ENCODE data around the gene PROM1. TPM values are rescaled to one million over a fixed set of nuclear protein-coding genes. Genes with fewer than 3 reads are reported as not detected.

The PROM1 gene
- polyA plus RNA-seq, 3 donors, result not detected

DNA sequence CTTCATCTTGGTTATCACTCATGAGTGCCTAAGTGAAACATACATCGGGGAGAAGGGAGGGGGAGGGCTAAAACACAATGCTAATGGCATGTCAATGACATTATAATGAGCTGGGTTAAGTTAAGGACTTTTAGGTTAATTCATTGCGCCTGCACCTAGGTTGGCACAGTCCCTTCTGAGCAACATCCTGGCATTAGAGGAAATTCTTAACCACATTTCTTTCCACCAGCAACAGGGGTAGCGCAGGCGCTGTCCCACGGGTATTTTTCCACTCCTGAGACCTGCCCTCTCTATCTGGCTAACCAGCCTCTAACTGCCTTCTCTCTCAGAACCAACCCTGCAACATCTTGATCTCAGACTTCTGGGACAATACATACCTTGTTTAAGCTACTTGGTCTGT lies 39.0 kb upstream of the PROM1 start:
- Histone ChIP-seq H3K79me2 (ENCODE audit: insufficient read depth, low read length) (no peaks in the 10 kb centered on the region), H3K4me2 (replicated peaks; ENCODE audit: extremely low read depth, low read length, poor library complexity, severe bottlenecking) (no peak overlapping the region), H3K4me3 (replicated peaks in 1 of 3; ENCODE audit: low read depth in 2 of 3, low read length in 3 of 3) (no peak overlapping the region), H3K27ac (ENCODE audit: low read depth in 1 of 2, low read length in 2 of 2) (no peak overlapping the region), H3K27me3 (ENCODE audit: control insufficient read depth in 2 of 2, insufficient read depth in 2 of 2, low read length in 2 of 2) (no peaks in the 10 kb centered on the region), H3K4me1 (ENCODE audit: control insufficient read depth in 1 of 2, insufficient read depth in 2 of 2, low read length in 2 of 2) (peaks cover 10 to 15% of the 10 kb centered on the region in 2 donors), H4K20me1 (ENCODE audit: insufficient read depth, low read length) (no peaks in the 10 kb centered on the region), H3K9me3 (replicated peaks in 1 of 2; ENCODE audit: control insufficient read depth in 1 of 2, insufficient read depth in 1 of 2, low read length in 2 of 2) (no peaks in the 10 kb centered on the region), H2AFZ (ENCODE audit: insufficient read depth, low read depth, low read length, poor library complexity, severe bottlenecking) (peak overlapping the region; percentile 32), H3K9ac (ENCODE audit: insufficient read depth, low read length, poor library complexity, severe bottlenecking) (no peak overlapping the region), H3K36me3 (replicated peaks in 1 of 2; ENCODE audit: control insufficient read depth in 1 of 2, insufficient read depth in 2 of 2, low read length in 2 of 2) (no peaks in the 10 kb centered on the region)
- Mint-ChIP-seq H3K27ac (no peak overlapping the region), H3K9me3 (peaks cover 0 to 1% (median 0%) of the 10 kb centered on the region in 7 donors), H3K36me3 (no peaks in the 10 kb centered on the region), H3K4me1 (peaks cover 13% of the 10 kb centered on the region), H3K4me3 (no peak overlapping the region), H3K27me3 (ENCODE audit: low read depth in 3 of 3) (peaks cover 0 to 3% (median 2%) of the 10 kb centered on the region in 3 donors)
- WGBS (ENCODE audit: insufficient coverage), result 21% methylated on average over 3 of the region's 5 CpGs
- TF ChIP-seq, protein P1, sequence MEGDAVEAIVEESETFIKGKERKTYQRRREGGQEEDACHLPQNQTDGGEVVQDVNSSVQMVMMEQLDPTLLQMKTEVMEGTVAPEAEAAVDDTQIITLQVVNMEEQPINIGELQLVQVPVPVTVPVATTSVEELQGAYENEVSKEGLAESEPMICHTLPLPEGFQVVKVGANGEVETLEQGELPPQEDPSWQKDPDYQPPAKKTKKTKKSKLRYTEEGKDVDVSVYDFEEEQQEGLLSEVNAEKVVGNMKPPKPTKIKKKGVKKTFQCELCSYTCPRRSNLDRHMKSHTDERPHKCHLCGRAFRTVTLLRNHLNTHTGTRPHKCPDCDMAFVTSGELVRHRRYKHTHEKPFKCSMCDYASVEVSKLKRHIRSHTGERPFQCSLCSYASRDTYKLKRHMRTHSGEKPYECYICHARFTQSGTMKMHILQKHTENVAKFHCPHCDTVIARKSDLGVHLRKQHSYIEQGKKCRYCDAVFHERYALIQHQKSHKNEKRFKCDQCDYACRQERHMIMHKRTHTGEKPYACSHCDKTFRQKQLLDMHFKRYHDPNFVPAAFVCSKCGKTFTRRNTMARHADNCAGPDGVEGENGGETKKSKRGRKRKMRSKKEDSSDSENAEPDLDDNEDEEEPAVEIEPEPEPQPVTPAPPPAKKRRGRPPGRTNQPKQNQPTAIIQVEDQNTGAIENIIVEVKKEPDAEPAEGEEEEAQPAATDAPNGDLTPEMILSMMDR (IDR thresholded peaks at IDR 0.05), result no peak
- intact Hi-C loops (cut with micrococcal nuclease), result no loop called here
- DNase-seq, result no peak

DNA sequence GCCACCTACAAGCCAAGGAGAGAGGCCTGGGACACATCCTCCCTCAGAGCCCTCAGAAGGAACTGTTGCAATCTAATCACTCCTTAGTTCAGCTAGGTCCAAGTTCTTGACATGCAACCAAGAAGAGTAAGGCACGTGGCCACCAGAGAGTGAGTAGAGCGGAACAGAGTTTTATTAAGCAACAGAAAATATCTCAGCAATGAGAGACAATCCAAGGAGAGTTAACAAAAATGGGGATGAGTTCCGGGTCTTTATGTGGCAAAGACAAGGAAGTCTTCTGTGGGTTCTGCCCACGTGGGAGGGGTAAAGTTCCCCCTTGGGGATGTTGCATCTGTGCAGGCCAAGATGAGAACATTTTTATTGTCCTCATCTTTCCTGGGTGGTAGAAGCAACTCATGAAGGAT lies 38.5 kb upstream of the PROM1 start:
- no peak overlapping the region for H3K27ac ChIP-seq (ENCODE audit: low read depth in 1 of 2, low read length in 2 of 2)
- H3K27ac Mint-ChIP-seq, result peak overlapping the region in 1 of 7 donors; percentile 76
- H3K9me3 ChIP-seq (replicated peaks in 1 of 2; ENCODE audit: control insufficient read depth in 1 of 2, insufficient read depth in 1 of 2, low read length in 2 of 2), result no peaks in the 10 kb centered on the region
- peaks cover 0 to 1% (median 0%) of the 10 kb centered on the region in 7 donors for H3K9me3 Mint-ChIP-seq
- no peak overlapping the region for H3K4me3 ChIP-seq (replicated peaks in 1 of 3; ENCODE audit: low read depth in 2 of 3, low read length in 3 of 3)
- H3K4me2 ChIP-seq (replicated peaks; ENCODE audit: extremely low read depth, low read length, poor library complexity, severe bottlenecking), result no peak overlapping the region
- no peaks in the 10 kb centered on the region for H3K27me3 ChIP-seq (ENCODE audit: control insufficient read depth in 2 of 2, insufficient read depth in 2 of 2, low read length in 2 of 2)
- TF ChIP-seq, protein P1 (IDR thresholded peaks at IDR 0.05), result no peak
- H3K27me3 Mint-ChIP-seq (ENCODE audit: low read depth in 3 of 3), result peaks cover 0 to 3% (median 2%) of the 10 kb centered on the region in 3 donors
- peak overlapping the region in 1 of 2 donors; percentile 37 for H3K4me3 Mint-ChIP-seq
- intact Hi-C loops (cut with micrococcal nuclease), result no loop called here
- peaks cover 10 to 15% of the 10 kb centered on the region in 2 donors for H3K4me1 ChIP-seq (ENCODE audit: control insufficient read depth in 1 of 2, insufficient read depth in 2 of 2, low read length in 2 of 2)
- H3K4me1 Mint-ChIP-seq, result peaks cover 13% of the 10 kb centered on the region
- peak; percentile 4 to 44 (median 23) for DNase-seq
- H3K36me3 ChIP-seq (replicated peaks in 1 of 2; ENCODE audit: control insufficient read depth in 1 of 2, insufficient read depth in 2 of 2, low read length in 2 of 2), result no peaks in the 10 kb centered on the region
- H3K9ac ChIP-seq (ENCODE audit: insufficient read depth, low read length, poor library complexity, severe bottlenecking), result no peak overlapping the region
- H2AFZ ChIP-seq (ENCODE audit: insufficient read depth, low read depth, low read length, poor library complexity, severe bottlenecking), result peak overlapping the region; percentile 32
- H3K36me3 Mint-ChIP-seq, result no peaks in the 10 kb centered on the region
- no CpG with 5 or more reads among the region's 4 CpGs for WGBS (ENCODE audit: insufficient coverage)
- H4K20me1 ChIP-seq (ENCODE audit: insufficient read depth, low read length), result no peaks in the 10 kb centered on the region
- H3K79me2 ChIP-seq (ENCODE audit: insufficient read depth, low read length), result no peaks in the 10 kb centered on the region

Measured in CD14-positive monocyte (primary cell).